GM18511 (cell line): ENCODE measurements around the gene YDJC.
"Not testable (repeated sequence)": the region's sequence is repeated elsewhere in the genome, so short reads cannot be mapped to it uniquely, and the experiment has no call there.

ENCODE experiments used
- ATAC-seq: cut with Tn5 transposase; IDR thresholded peaks from one replicate; pipeline ENCODE4 v1.9.1; 2021; ENCODE audit warnings: mild to moderate bottlenecking, moderate library complexity; ENCODE audit not compliant: unreplicated experiment

The YDJC gene

GRCh38 chr22:21652010-21652546 is 22.3 kb upstream of the YDJC start:
- peak; percentile 91 for ATAC-seq

DNA sequence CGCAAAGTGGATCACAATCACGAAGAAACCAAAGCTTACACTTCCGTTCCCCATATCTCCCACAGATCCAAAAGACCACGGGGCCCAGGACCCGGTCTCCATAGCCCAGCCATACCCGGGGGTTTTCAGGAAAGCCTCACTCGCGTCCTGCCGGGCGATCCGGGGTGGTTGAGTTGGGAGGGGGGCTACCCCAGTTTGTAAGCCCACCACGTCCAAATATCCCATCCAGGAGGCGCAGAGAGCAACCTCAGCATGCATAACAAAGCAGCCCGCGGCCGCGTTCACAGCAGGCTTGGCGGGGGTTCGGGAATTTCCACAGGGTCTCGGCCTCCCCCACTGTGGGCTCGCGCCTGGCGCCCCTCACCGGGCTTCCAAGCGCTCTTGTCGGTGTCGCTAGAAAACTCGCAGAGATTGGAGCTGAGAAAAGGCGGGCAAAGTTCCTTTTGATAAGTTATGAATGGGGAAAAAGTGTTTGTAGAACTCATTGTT is 21.7 kb upstream of the YDJC start:
- ATAC-seq, result peak; percentile 30

DNA sequence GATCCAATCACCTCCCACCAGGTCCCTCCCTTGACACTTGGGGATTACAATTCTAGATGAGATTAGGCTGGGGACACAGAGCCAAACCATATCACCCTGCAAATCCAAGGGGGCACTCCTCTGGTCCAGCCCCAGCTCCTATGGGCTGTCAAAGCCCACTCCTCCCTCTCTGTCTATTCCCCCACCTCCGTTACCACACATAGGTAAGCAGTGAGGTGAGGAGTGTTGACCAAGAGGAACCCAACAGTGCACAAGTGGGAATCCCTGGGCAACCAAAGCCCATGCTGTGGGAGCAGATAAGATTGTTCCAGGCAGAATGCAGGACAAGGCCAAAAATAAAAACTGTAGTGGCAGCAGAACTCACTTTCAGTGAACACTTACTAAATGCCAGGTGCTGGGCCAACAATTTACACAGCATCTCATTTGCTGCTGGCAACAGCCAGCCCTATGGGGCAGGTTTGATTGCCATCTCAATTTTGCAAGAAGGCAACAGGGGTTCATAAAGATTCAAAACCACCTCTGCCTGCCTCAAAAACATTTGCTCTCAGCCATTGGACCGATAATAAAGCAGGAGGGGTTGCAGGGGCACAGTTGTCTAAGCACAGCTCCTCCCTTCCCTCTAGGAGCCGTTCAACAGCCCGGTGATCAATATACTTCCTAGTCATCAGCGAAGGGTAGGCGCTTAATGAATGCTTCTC is 21.1 kb upstream of the YDJC start:
- no peak for ATAC-seq

DNA sequence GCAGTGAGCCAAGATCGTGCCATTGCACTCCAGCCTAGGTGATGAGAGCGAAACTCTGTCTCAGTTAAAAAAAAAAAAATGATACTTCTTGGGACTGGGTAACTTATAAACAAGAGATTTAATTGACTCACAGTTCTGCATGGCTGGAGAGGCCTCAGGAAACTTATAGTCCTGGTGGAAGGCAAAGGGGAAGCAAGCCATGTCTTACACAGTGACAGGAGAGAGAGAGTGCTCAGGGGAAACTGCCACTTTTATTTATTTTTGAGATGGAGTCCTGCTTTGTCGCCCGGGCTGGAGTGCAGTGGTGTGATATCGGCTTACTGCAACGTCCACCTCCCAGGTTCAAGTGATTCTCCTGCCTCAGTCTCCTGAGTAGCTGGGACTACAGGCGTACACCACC is 20.5 kb upstream of the YDJC start:
- ATAC-seq, result no peak

GRCh38 chr22:21646608-21647590 is 17.1 kb upstream of the YDJC start:
- no peak for ATAC-seq

DNA sequence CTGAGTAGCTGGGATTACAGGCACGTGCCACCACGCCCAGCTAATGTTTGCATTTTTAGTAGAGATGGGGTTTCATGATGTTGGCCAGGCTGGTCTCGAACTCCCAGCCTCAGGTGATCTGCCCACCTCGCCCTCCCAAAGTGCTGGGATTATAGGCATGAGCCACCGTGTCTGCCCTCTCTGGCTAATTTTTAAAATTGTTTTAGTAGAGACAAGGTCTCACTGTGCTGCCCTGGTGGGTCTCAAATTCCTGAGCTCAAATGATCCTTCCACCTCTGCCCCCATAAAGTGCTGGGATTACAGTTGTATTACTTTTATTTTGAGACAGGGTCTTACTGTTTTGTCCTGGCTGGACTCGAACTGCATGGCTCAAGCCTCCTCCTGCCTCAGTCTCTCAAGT is 15.7 kb upstream of the YDJC start:
- ATAC-seq, result not testable (repeated sequence)

GRCh38 chr22:21643533-21644357 is 13.9 kb upstream of the YDJC start:
- no peak for ATAC-seq

GRCh38 chr22:21642584-21643448 is 13.0 kb upstream of the YDJC start:
- ATAC-seq, result no peak

DNA sequence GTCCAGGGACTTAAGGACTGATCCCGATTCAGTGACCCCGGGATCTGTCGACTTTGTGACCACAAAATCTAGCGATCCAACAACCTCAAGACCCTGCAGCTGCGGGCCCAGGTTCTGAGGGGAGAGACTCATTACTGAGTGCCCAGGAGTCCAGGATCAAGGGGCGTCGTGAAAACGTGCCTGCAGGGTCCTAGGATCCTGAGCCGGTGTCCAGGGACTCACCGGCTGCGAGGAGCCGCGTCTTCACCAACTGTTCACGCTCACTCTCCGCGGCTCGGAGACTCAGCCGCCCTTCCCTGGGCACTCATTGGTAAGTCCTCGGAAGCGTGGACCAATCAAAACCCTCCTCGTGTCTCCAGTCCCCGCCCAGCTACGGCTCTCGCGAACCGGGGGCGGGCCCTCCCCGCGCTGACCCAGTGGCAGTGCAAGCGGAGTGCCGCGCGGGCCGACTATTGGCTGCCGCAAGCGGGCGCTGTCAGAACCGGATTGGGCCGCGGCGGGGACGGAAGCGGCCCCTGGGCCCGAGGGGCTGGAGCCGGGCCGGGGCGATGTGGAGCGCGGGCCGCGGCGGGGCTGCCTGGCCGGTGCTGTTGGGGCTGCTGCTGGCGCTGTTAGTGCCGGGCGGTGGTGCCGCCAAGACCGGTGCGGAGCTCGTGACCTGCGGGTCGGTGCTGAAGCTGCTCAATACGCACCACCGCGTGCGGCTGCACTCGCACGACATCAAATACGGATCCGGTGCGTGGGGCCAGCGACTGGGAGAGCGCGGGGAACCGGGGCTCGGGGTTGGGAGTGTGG is 12.2 kb upstream of the YDJC start, which contains the start of gene SDF2L1:
TSS of gene SDF2L1 (plus strand) at position 514 of the 795 bp plus-strand sequence. CDS start at position 549, 35 bp downstream.
- peak; percentile 93 for ATAC-seq

GRCh38 chr22:21641417-21641788 is 11.6 kb upstream of the YDJC start:
- no peak for ATAC-seq

- ATAC-seq, result no peak
Measured at GRCh38 chr22:21640810-21641209, 11.0 kb upstream of the YDJC start.

- ATAC-seq, result no peak
Measured at GRCh38 chr22:21639359-21639758, 9.5 kb upstream of the YDJC start.

GRCh38 chr22:21637450-21637849 is 7.6 kb upstream of the YDJC start:
- not testable (repeated sequence) for ATAC-seq

- no peak for ATAC-seq
Measured at GRCh38 chr22:21636629-21637218, 6.9 kb upstream of the YDJC start.

- no peak for ATAC-seq
Measured at GRCh38 chr22:21635771-21636510, 6.1 kb upstream of the YDJC start.

- ATAC-seq, result no peak
Measured at GRCh38 chr22:21634844-21635243, 5.0 kb upstream of the YDJC start.

DNA sequence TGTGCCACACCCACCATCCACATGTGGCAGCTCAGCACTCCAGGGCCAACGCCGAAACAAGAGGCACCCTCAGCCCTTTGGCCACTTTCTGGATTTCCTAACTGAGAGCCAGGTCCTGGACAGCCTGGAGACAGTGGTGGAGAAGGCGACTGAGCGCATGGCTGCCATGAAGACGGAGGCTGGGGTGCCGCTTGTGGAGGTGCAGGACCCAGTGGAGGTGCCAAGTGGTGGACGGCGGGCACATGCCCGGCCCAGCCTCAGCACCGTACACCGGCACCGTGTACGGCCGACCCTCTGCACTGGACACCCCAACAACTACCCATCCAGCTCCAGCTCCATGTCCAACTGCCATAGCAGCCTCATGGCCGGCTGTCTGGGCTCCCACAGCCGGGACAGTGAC is 4.3 kb upstream of the YDJC start:
- no peak for ATAC-seq

DNA sequence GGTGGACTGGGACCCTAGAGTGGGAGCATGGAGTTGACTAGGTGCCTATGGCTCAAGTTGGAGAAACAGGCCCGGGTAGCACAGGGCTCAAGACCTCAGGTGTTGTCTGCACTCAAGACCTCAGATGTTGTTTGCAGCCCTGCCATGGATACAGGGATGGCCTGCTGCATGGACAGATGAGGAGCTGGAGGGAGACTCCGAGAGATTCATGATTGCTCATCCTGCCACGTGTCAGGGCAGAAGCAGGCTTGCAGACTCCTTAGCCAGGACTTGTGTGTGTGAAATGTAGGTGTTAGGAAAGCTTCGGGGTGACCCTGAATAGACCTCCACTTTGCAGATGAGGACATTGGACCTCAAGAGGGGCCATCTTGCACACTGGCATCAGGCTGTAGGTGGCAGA is 3.7 kb upstream of the YDJC start:
- ATAC-seq, result no peak
